Dedifferentiated amniotic fluid mesenchymal stem cell (primary cell): ENCODE data around the gene RCBTB2.
A peak's percentile ranks its signal among the peaks of the same experiment; 100 is the strongest.

Experiments used
- DNase-seq: peaks from one replicate; pipeline ENCODE4 v3.0.0-alpha.2; 2016; ENCODE audit errors: extremely low spot score

RCBTB2 gene

GRCh38 chr13:48563626-48564025 lies 30.7 kb upstream of the RCBTB2 start:
- no peak for DNase-seq

GRCh38 chr13:48562296-48563066 lies 29.6 kb upstream of the RCBTB2 start:
- DNase-seq: no peak

GRCh38 chr13:48561466-48562235 lies 28.8 kb upstream of the RCBTB2 start:
- no peak for DNase-seq

- DNase-seq: no peak
These were observed 27.9 kb upstream of the RCBTB2 start for GRCh38 chr13:48560657-48561337.

- DNase-seq: no peak
These were observed 26.9 kb upstream of the RCBTB2 start for GRCh38 chr13:48559638-48560320.

- DNase-seq: no peak
These were observed 23.9 kb upstream of the RCBTB2 start for GRCh38 chr13:48556817-48557216.

GRCh38 chr13:48555441-48555840 lies 22.6 kb upstream of the RCBTB2 start:
- DNase-seq: no peak

- no peak for DNase-seq
These were observed 18.4 kb upstream of the RCBTB2 start for GRCh38 chr13:48551329-48551728.

GRCh38 chr13:48549658-48550057 lies 16.8 kb upstream of the RCBTB2 start:
- no peak for DNase-seq

GRCh38 chr13:48547663-48548092 lies 14.8 kb upstream of the RCBTB2 start:
- no peak for DNase-seq

- DNase-seq: no peak
These were observed 12.7 kb upstream of the RCBTB2 start for GRCh38 chr13:48545608-48546007.

GRCh38 chr13:48542581-48543341 lies 9.9 kb upstream of the RCBTB2 start:
- DNase-seq: no peak

- no peak for DNase-seq
These were observed 9.3 kb upstream of the RCBTB2 start for GRCh38 chr13:48542138-48542537.

- no peak for DNase-seq
These were observed 6.7 kb upstream of the RCBTB2 start for GRCh38 chr13:48539550-48539949.

- no peak for DNase-seq
These were observed 3.9 kb upstream of the RCBTB2 start for GRCh38 chr13:48536621-48537250.

GRCh38 chr13:48535766-48536165 lies 2.9 kb upstream of the RCBTB2 start:
- DNase-seq: no peak

GRCh38 chr13:48534911-48535501 lies 2.1 kb upstream of the RCBTB2 start:
- no peak for DNase-seq

- no peak for DNase-seq
These were observed 1.2 kb upstream of the RCBTB2 start for GRCh38 chr13:48533961-48534600.

GRCh38 chr13:48532256-48532505 lies 699 bp downstream of the RCBTB2 start:
- peak; percentile 22 for DNase-seq
